NCI-H1694 (cell line): ENCODE measurements around the gene NRG3.
"Not testable (repeated sequence)": the region's sequence is repeated elsewhere in the genome, so short reads cannot be mapped to it uniquely, and the experiment has no call there.

Source experiments
- DNase-seq: peaks from one replicate; lab custom pipeline; 2025; lab: John Stamatoyannopoulos, UW

Gene NRG3

GRCh38 chr10:82922755-82923154, 1047.8 kb downstream of the NRG3 start:
- no peak for DNase-seq

- no peak for DNase-seq
Observed at GRCh38 chr10:82924711-82925110, 1049.7 kb downstream of the NRG3 start.

GRCh38 chr10:82925547-82925946, 1050.6 kb downstream of the NRG3 start:
- no peak for DNase-seq

GRCh38 chr10:82932451-82932850, 1057.5 kb downstream of the NRG3 start:
- DNase-seq = no peak

DNA sequence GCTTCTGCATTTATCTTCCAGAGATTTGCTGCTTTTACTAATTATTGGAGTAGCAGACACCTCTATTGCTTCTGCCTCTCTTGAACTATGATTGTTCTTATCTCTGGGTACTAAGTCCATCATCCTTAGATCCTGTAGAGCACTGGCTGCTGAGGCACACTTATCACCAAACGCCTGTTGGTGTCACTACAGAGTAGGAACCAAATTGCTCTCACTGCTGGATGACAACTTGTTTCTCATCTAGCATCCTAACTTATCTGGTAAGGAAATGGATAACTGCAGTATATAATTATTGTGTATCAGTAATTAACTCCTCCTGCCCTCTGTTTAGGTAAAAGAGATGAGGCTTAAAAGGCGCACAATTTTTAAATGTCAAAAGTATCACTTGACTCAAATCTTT, 1059.4 kb downstream of the NRG3 start:
- DNase-seq = no peak

DNA sequence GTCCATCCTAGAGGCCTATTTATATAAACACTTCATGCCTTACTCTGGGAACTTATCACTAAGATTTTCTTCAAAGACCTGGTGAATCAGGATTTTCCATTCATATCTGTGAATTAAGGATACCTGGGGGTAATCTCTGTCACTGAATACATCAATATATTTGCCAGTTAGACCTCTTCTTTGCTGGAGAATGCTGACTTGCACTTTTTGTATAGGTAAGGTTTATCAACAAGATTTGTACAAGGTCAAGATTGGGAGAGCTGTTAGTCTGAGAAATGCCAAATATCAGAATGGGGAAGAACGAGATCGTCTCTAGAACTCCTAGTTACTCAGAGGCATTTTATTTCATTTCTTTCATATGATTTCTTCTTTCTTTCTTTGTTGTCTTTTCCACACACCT, 1060.0 kb downstream of the NRG3 start:
- DNase-seq = no peak

- no peak for DNase-seq
Observed at GRCh38 chr10:82938331-82938730, 1063.3 kb downstream of the NRG3 start.

GRCh38 chr10:82942286-82943099, 1067.5 kb downstream of the NRG3 start:
- no peak for DNase-seq

- no peak for DNase-seq
Observed at GRCh38 chr10:82943142-82943541, 1068.1 kb downstream of the NRG3 start.

GRCh38 chr10:82949816-82950575, 1075.0 kb downstream of the NRG3 start:
- DNase-seq = no peak

GRCh38 chr10:82953331-82953730, 1078.3 kb downstream of the NRG3 start:
- no peak for DNase-seq

GRCh38 chr10:82953909-82954308, 1078.9 kb downstream of the NRG3 start:
- no peak for DNase-seq

GRCh38 chr10:82960421-82961060, 1085.5 kb downstream of the NRG3 start:
- DNase-seq = not testable (repeated sequence)

DNA sequence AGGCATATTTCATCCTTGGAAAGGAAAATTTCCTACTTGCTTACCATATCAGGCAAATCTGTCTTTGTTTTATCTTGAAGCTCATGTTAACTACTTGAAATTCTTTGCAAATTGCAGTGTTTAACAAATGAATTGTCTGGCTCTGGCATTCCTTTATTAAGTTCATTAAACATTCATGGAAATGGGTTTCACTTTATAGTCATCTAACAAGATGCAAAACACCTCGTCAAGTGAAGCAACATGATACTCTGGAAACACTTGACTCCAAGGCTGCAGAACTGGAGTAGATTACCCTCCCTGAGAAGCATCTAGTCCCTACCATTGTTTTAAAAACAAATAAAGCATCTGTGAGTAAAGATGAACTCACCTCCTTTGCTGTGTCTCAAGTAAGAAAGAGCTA, 1086.9 kb downstream of the NRG3 start:
- DNase-seq = no peak

- no peak for DNase-seq
Observed at GRCh38 chr10:82966130-82966529, 1091.1 kb downstream of the NRG3 start.

DNA sequence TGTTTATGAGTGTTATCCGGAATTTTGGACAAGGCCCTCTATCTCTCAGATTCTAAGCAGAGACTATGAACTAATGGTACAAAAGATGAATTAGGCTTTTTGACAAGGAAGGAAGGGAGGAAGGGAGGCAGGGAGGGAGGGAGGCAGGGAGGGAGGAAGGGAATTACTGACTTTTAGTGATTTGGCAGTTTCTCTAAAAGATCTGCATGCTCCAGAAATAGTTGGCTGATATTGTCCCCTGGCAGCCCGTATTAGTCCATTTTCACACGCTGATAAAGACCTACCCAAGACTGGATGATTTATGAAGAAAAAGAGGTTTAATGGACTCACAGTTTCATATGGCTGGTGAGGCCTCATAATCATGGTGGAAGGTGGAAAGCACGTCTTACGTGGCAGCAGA, 1093.5 kb downstream of the NRG3 start:
- DNase-seq = no peak

DNA sequence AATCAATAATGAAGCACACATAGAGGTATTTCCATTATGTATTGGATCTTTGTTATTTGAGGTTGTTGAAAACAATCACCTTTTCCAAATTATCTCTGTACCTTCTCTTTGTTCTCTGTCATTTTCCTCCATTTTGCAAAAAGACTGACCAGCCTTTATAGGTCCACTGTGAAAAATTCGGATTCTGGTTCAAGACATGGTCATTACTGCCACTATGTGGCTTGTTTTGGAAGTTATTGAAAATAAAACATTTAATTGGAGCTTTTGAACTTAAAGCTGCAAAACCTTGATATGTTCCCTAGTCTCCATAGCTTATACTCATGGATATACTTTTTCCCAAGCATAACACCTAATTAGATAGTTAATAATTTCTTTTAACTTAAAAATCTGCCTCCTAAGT, 1094.4 kb downstream of the NRG3 start:
- DNase-seq = no peak

GRCh38 chr10:82980321-82980720, 1105.3 kb downstream of the NRG3 start:
- no peak for DNase-seq

DNA sequence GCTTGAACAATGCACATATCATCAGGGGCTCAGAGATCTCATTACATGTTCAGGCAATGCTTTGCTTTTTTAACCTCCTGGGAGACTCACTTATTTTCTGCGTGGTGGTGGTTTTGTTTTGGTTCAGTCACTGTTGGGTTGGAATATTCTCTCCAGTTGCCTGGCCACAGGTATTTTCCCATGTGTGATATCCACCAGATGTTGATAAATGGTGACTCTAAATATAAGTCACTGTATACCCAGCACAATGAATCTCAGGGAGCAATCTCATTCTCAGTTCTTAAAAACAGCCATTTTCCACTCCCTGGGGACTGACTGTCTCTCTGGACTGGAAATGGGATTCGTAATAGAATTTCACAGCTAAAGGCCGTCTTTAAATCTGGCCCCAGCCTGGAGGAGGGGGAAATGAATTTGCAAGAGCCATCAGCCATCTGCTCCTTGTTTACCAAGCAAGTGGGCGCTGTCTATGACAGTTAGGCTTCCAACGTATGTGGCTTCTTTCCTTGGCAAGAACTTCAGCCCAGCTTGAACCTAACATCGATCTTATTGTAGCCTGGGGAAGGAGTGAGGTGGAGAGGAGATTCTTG, 1106.2 kb downstream of the NRG3 start:
- DNase-seq = peak; percentile 41

- no peak for DNase-seq
Observed at GRCh38 chr10:82982110-82982608, 1107.2 kb downstream of the NRG3 start.

DNA sequence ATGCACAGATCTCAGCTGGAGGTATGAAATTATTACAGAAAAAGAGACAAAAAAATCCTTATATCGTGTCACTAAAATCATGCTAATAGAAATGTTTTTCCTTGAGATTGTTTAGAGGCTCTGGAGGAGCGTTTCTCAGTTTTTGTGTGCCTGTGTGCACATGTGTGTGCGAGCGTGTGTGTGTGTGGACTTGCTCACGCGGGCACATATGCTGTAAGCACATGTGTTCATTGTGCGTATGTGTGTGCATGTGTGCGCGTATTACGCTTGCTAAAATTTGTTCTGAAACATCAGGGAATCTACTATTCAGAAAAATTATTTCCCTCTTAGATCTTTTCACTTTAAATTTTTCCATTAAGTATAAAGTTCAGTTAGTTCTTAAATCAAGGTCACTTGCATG, 1111.2 kb downstream of the NRG3 start:
- DNase-seq = no peak

- DNase-seq = not testable (repeated sequence)
Observed at GRCh38 chr10:83006479-83006878, 1131.5 kb downstream of the NRG3 start.
